H9 (cell line): ENCODE measurements around the gene ZMYM3. TPM values are rescaled to one million over a fixed set of nuclear protein-coding genes. Genes with fewer than 3 reads are reported as not detected.

ENCODE experiments used
- DNase-seq: peaks from one replicate; pipeline ENCODE4 v3.0.0-alpha.2; 2017
- H2AFZ ChIP-seq: one replicate; pipeline ENCODE4 v1.6.1; 2013; ENCODE audit warnings: mild to moderate bottlenecking, low read length, control low read depth, moderate library complexity
- H2AK5ac ChIP-seq: 2 replicates; pipeline ENCODE4 v1.6.1; 2013; ENCODE audit warnings: low read length, control low read depth, mixed read lengths; ENCODE audit not compliant: insufficient read length
- H2BK120ac ChIP-seq: one replicate; pipeline ENCODE4 v1.6.1; 2013; ENCODE audit warnings: low read depth, mild to moderate bottlenecking, low read length, control low read depth, inconsistent platforms; ENCODE audit not compliant: poor library complexity, severe bottlenecking
- H2BK12ac ChIP-seq: 2 replicates; pipeline ENCODE4 v1.6.1; 2013; ENCODE audit warnings: low read length, control low read depth, mixed read lengths, low read depth; ENCODE audit not compliant: insufficient read length
- H2BK15ac ChIP-seq: 2 replicates; pipeline ENCODE4 v1.6.1; 2013; ENCODE audit warnings: low read depth, low read length, control low read depth
- H2BK20ac ChIP-seq: one replicate; pipeline ENCODE4 v1.6.1; 2013; ENCODE audit warnings: low read depth, mild to moderate bottlenecking, low read length, control low read depth, inconsistent platforms; ENCODE audit not compliant: poor library complexity, severe bottlenecking
- H2BK5ac ChIP-seq: 2 replicates; pipeline ENCODE4 v1.6.1; 2013; ENCODE audit warnings: low read length, control low read depth, mixed read lengths; ENCODE audit not compliant: insufficient read length
- H3K14ac ChIP-seq: 2 replicates; pipeline ENCODE4 v1.6.1; 2013; ENCODE audit warnings: low read length, control low read depth; ENCODE audit not compliant: insufficient read depth
- H3K18ac ChIP-seq: 2 replicates; pipeline ENCODE4 v1.6.1; 2013; ENCODE audit warnings: low read depth, mild to moderate bottlenecking, mixed read lengths, low read length, control low read depth; ENCODE audit not compliant: insufficient read length
- H3K23ac ChIP-seq: 2 replicates; pipeline ENCODE4 v1.6.1; 2013; ENCODE audit warnings: low read length, control low read depth, mixed read lengths, low read depth; ENCODE audit not compliant: insufficient read length
- H3K23me2 ChIP-seq: 2 replicates; pipeline ENCODE4 v1.6.1; 2013; ENCODE audit warnings: low read depth, mild to moderate bottlenecking, mixed read lengths, low read length, control low read depth; ENCODE audit not compliant: insufficient read length, poor library complexity, severe bottlenecking
- H3K27ac ChIP-seq: 2 replicates; pipeline ENCODE4 v1.5.1; 2013; ENCODE audit warnings: low read length, control low read depth, mixed read lengths, low read depth; ENCODE audit not compliant: insufficient read length
- H3K27me3 ChIP-seq: 2 replicates; pipeline ENCODE4 v1.6.1; 2013; ENCODE audit warnings: low read length, control low read depth, inconsistent platforms; ENCODE audit not compliant: insufficient read depth
- H3K4ac ChIP-seq: 2 replicates; pipeline ENCODE4 v1.6.1; 2013; ENCODE audit warnings: low read depth, mild to moderate bottlenecking, control low read depth, inconsistent platforms, low read length, moderate library complexity
- H3K4me1 ChIP-seq: 2 replicates; pipeline ENCODE4 v1.6.1; 2013; ENCODE audit warnings: low read length, control low read depth, inconsistent platforms; ENCODE audit not compliant: insufficient read depth
- H3K4me2 ChIP-seq: 2 replicates; pipeline ENCODE4 v1.6.1; 2013; ENCODE audit warnings: low read length, control low read depth, mixed read lengths; ENCODE audit not compliant: insufficient read length, insufficient read depth
- H3K56ac ChIP-seq: 2 replicates; pipeline ENCODE4 v1.6.1; 2013; ENCODE audit warnings: low read depth, mild to moderate bottlenecking, mixed read lengths, low read length, control low read depth; ENCODE audit not compliant: insufficient read length
- H3K79me1 ChIP-seq: 2 replicates; pipeline ENCODE4 v1.6.1; 2013; ENCODE audit warnings: low read depth, mild to moderate bottlenecking, moderate library complexity, low read length, control low read depth, inconsistent platforms; ENCODE audit not compliant: insufficient read depth, poor library complexity, severe bottlenecking
- H3K79me2 ChIP-seq: 2 replicates; pipeline ENCODE4 v1.6.1; 2013; ENCODE audit warnings: low read length, control low read depth, inconsistent platforms; ENCODE audit not compliant: insufficient read depth
- H3K9ac ChIP-seq: 2 replicates; pipeline ENCODE4 v1.6.1; 2013; ENCODE audit warnings: low read length, control low read depth, mixed read lengths; ENCODE audit not compliant: insufficient read length; ENCODE audit errors: extremely low read depth
- H3K9me3 ChIP-seq: one replicate; pipeline ENCODE4 v1.6.1; 2013; ENCODE audit warnings: low read depth, low read length, inconsistent platforms; ENCODE audit not compliant: control insufficient read depth
- H3T11ph ChIP-seq: one replicate; pipeline ENCODE4 v1.6.1; 2013; ENCODE audit warnings: mild to moderate bottlenecking, low read length, control low read depth, inconsistent platforms
- H4K20me1 ChIP-seq: one replicate; pipeline ENCODE4 v1.6.1; 2013; ENCODE audit not compliant: control insufficient read depth, insufficient read length, insufficient read depth
- H4K5ac ChIP-seq: 2 replicates; pipeline ENCODE4 v1.6.1; 2013; ENCODE audit warnings: low read depth, mild to moderate bottlenecking, mixed read lengths, low read length, control low read depth; ENCODE audit not compliant: insufficient read length
- H4K8ac ChIP-seq: replicated peaks from 2 replicates; pipeline ENCODE4 v1.6.1; 2013; ENCODE audit warnings: low read length, control low read depth, mixed read lengths, low read depth; ENCODE audit not compliant: insufficient read length
- H4K91ac ChIP-seq: 2 replicates; pipeline ENCODE4 v1.6.1; 2013; ENCODE audit warnings: low read depth, mild to moderate bottlenecking, moderate library complexity, mixed read lengths, low read length, control low read depth; ENCODE audit not compliant: insufficient read length
- H3K27ac Mint-ChIP-seq, 3 experiments: 2 replicates in 2 of 3; 3 replicates in 1 of 3; pipeline ENCODE4 v1.8.0; 2020 to 2021; ENCODE audit warnings: mixed read lengths in 3 of 3, mild to moderate bottlenecking in 1 of 3, moderate library complexity in 1 of 3
- H3K27me3 Mint-ChIP-seq: 2 replicates; pipeline ENCODE4 v1.8.0; 2021; ENCODE audit warnings: low read depth, mild to moderate bottlenecking, moderate library complexity, mixed read lengths
- H3K36me3 Mint-ChIP-seq, 3 experiments: 2 replicates in 2 of 3; 3 replicates in 1 of 3; pipeline ENCODE4 v1.8.0; 2020 to 2021; ENCODE audit warnings: low read depth in 3 of 3, mixed read lengths in 3 of 3; ENCODE audit not compliant: insufficient read depth in 1 of 3
- H3K4me1 Mint-ChIP-seq, 2 experiments: 2 replicates each; pipeline ENCODE4 v1.8.0; 2020; ENCODE audit warnings: mixed read lengths in 2 of 2
- H3K4me3 Mint-ChIP-seq, 2 experiments: 2 replicates in 1 of 2; 3 replicates in 1 of 2; pipeline ENCODE4 v1.8.0; 2020 to 2021; ENCODE audit warnings: mild to moderate bottlenecking in 2 of 2, mixed read lengths in 2 of 2, moderate library complexity in 1 of 2
- H3K9me3 Mint-ChIP-seq, 2 experiments: 2 replicates in 1 of 2; 3 replicates in 1 of 2; pipeline ENCODE4 v1.8.0; 2020; ENCODE audit warnings: mild to moderate bottlenecking in 2 of 2, mixed read lengths in 2 of 2, moderate library complexity in 1 of 2
- CTCF ChIP-seq: fragments of 200-600 bp; sonication (generic); conservative IDR thresholded peaks from 3 replicates; pipeline ENCODE4 v1.8.0; 2021; ENCODE audit warnings: antibody characterized with exemption, mild to moderate bottlenecking
- WGBS: extraction: QIAGEN DNeasy Blood & Tissue Kit; methylation state at CpG from one replicate; pipeline ENCODE4 v1.1.7; 2013; ENCODE audit warnings: missing lambda C conversion rate, low lambda C conversion rate, mixed read lengths; ENCODE audit not compliant: insufficient read length; ENCODE audit errors: extremely low coverage; 5-methylcytosine and 5-hydroxymethylcytosine counted together
- total RNA-seq: library from RNA; stranded (reverse); gene quantifications from 2 replicates; pipeline ENCODE4 v1.2.1, GENCODE V29; 2021

Gene ZMYM3
- total RNA-seq, 1 experiment from 2014 or later, result 86.5 TPM

DNA sequence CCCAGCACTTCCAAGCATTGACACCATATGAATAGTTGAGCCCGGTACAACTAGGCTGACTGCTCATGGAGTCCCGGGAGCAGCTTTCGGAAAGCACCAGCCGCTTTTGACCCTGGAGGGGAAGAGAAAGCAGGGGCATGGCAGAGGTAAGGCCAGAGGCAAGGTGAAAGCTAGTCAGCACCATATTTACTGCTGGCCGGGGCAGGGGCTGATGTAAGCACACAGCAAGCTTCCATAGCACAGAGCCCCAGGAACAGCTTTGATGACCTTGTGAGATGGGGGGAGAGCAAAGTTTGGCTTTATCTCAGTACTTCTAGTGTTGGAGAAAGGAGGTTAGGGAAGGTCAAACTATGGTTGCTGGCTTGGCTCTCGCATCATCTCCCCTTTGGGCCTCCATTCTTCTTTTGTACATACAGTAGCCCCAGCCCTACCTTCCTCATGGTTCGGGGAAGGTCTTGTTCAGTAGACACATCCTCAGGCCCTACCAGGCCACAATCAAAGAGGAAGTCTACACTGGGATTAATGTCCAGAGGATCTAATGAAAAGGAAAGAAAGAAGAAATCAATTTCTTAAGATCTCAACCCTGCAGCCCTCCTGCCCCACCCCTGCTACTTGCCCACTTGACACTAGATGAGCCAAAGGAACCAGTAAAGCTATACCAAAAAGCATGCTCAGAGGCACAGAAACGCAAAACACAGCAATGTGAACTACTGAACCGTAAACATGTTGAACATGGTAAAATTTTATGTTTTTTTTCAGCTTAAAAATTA lies 9.4 kb downstream of the ZMYM3 start:
- DNase-seq, result no peak
- Histone ChIP-seq H3K4me1 (no peaks in the 10 kb centered on the region), H3K9me3 (peaks cover 49% of the 10 kb centered on the region), H3K4me2 (no peak overlapping the region), H2BK15ac (no peak overlapping the region), H3K23me2 (peaks cover 2% of the 10 kb centered on the region), H3K18ac (no peak overlapping the region), H3K56ac (no peak overlapping the region), H3K14ac (no peak overlapping the region), H3K79me2 (no peaks in the 10 kb centered on the region), H3K9ac (no peak overlapping the region), H3K23ac (no peak overlapping the region), H2AFZ (no peak overlapping the region), H3K79me1 (no peaks in the 10 kb centered on the region), H2BK20ac (no peak overlapping the region), H4K20me1 (no peaks in the 10 kb centered on the region), H2BK12ac (no peak overlapping the region), H4K5ac (no peak overlapping the region), H3K27ac (no peak overlapping the region), H4K91ac (no peak overlapping the region), H2AK5ac (no peak overlapping the region), H3K27me3 (no peaks in the 10 kb centered on the region), H2BK120ac (no peak overlapping the region), H3T11ph (no peak overlapping the region), H2BK5ac (no peak overlapping the region), H3K4ac (no peak overlapping the region), H4K8ac (no peak overlapping the region)
- H3K9me3 Mint-ChIP-seq, result peaks cover 83 to 92% of the 10 kb centered on the region in 2 experiments
- WGBS, result no CpG with 5 or more reads among the region's 9 CpGs
- H3K4me3 Mint-ChIP-seq, result no peak overlapping the region
- H3K4me1 Mint-ChIP-seq, result no peaks in the 10 kb centered on the region
- TF ChIP-seq CTCF, result no peak
- H3K36me3 Mint-ChIP-seq, result peaks cover 77 to 98% (median 98%) of the 10 kb centered on the region in 3 experiments
- no peaks in the 10 kb centered on the region for H3K27me3 Mint-ChIP-seq
- H3K27ac Mint-ChIP-seq, result peak overlapping the region in 1 of 3 experiments; percentile 88; a peak in 1 of 7 replicates
